Activated T-helper 9 cell treated with anti-CD3 and anti-CD28 coated beads, Interleukin-2, amount 50 U/mL, for 16 hours (primary cell): ENCODE measurements around the gene KIAA1549.

Source experiments
- DNase-seq: peaks from one replicate; pipeline ENCODE4 v3.0.0-alpha.2; 2020; ENCODE audit warnings: low read depth

The KIAA1549 gene

GRCh38 chr7:138974675-138975292 is 6.4 kb downstream of the KIAA1549 start:
- DNase-seq, result no peak

DNA sequence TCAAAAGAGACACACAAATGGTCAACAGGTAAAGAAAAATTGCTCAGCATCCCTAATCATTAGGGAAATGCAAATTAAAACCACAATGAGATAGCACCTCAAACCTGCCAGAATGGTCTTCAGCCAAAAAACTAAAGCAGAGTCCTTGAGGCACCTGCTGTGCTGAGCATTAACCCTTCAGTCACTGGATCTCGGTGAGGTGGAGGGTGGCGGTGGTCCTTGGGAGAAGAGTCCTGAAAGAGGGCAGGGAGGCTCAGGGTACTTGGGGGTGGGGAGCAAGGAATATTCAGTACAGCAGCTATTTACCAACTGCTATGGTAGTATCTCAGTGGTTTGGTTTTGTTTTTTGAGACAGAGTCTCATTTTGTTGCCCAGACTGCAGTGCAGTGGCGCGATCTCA is 7.1 kb downstream of the KIAA1549 start:
- DNase-seq, result no peak

DNA sequence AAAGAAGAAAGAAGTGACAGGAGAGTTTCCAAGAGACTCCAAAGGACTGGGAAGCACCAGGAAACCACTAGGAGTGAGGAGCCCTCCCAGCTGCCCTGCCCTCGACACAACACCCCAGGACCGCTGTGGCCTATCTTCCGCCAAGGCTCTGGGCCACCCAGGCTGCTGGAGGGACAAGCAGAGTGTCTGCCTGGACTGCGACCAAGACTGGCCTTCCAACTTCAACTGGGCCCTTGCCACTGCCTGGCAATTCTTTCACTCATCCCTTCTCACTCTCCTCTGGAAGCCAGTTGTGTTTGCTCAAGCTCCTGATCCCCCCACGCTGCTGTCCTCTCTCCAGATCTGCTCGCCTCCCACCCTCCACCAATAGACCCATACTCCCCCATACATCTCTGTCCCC is 10.2 kb downstream of the KIAA1549 start:
- DNase-seq, result no peak

GRCh38 chr7:138970446-138970845 is 10.7 kb downstream of the KIAA1549 start:
- DNase-seq, result no peak

DNA sequence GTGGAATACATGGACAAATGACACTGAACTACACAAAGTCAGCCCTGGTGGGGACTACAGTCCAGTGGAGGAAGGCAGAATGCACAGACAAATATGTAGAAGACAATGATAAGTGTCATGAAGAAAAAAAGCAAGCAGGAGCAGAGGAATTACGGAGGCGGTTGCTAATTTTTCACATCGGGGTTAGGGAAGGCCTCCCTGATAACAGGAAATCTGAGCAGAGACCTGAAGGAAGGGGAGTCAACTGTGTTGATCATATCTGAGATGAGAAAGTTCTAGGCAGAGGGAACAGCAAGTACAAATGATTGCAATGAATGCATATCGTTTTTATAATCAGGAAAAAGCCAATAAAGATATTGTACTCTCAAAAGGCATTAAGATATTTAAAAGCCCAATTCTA is 14.0 kb downstream of the KIAA1549 start:
- DNase-seq, result no peak

DNA sequence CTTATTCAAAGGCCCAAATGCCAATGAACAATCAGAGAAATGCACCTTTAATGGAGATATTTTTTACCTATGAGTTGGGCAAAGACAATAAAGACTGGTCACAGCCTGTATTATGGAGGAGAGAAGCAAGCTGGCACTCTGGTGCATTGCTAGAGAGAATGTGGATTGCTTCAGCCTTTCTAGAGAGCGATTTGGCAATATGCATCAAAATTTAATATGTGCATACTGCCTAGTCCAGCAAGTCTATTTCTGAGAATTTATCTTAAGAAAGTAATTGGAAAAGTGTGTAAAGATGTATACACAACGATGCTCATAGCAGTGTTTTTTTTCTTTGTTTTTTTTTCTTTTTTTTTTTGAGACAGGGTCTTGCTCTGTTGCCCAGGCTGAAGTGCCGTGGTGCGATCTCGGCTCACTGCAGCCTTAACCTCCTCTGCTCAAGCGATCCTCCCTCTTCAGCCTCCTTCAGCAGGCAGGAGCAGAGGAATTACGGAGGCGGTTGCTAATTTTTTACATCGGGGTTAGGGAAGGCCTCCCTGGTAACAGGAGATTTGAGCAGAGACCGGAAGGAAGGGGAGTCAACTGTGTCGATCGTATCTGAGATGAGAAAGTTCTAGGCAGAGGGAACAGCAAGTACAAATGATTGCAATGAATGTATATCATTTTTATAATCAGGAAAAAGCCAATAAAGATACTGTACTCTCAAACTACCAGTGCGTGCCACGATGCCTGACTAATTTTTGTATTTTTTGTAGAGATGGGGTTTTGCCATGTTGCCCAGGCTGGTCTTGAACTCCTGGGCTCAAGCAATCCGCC is 16.4 kb downstream of the KIAA1549 start:
- no peak for DNase-seq

- no peak for DNase-seq
Observed at GRCh38 chr7:138963675-138964074, 17.5 kb downstream of the KIAA1549 start.

DNA sequence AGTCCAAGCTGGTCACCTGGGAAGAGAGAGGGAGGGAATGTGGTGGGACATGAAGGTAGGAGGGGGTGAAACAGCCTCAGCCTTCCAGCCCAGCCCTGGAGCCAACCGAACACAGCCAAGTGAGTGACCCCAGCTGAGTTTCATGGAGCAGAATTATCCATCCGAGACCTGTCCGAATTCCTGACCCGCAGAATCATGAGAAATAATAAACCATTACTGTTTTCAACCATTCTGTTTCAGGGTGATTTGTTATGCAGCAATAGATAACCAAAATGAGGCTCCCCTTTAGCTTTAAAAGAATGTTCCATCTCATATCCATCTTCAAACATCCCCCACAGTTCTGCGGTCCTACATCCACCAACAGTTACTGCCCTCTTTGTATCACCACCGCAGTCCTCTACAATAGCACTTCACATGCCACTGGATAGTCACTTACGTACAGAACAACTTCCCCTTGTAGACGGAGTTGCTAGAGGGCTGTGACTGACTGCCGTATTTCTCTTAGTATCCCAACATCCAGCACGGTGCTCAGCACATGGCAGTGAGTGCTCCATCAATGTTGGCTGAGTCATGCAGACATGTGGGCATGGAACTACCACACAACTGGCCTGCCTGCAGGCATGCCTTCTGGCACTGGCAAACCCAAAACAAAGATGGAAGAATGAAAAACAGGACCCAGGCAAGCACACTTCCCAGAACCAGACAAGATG is 18.5 kb downstream of the KIAA1549 start:
- DNase-seq, result no peak

GRCh38 chr7:138961159-138961558 is 20.0 kb downstream of the KIAA1549 start:
- DNase-seq, result no peak

DNA sequence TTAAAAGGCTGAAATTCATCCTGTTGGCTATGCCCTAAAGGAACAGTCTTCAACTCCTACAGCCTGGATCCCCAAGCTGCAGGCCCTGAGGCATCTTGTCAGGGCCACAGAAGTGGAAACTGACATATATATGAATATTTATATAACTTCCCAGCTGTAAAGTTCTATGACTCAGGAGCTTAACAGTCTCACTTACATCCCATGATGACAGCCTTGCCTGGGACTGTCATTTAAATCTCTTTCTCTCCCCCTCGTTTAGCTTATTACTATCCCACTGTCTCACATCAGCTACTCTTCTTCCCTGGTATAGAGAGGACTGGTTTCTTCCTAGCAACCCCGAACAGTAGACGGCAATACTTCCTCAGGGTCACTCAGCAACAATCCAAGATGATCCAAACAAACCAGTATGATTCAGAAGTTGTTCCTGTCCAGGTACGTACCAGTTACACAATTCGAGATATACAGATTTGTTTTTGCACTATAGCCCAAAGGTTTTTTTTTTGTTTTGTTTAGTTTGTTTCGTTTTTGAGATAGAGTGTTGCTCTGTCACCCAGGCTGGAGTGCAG is 22.7 kb downstream of the KIAA1549 start:
- DNase-seq, result no peak

- no peak for DNase-seq
Observed at GRCh38 chr7:138957753-138958390, 23.3 kb downstream of the KIAA1549 start.

DNA sequence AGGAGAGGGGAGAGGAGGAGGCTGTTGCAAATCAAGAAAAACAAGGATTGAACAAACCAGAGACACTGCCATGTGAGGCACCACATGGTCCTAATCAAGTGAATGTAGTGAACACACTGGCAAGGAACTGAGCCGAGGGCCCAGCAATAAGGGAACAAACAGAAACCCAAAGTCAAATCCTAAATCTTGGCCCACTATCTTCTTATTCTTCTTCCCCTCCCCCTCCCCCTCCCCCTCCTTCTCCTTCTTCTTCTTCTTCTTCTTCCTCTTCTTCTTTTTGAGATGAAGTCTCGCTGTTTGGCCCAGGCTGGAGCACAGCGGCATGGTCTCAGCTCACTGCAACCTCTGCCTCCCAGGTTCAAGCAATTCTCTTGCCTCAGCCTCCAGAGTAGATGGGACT is 24.0 kb downstream of the KIAA1549 start:
- no peak for DNase-seq

GRCh38 chr7:138954545-138955475 is 26.4 kb downstream of the KIAA1549 start:
- DNase-seq, result no peak

DNA sequence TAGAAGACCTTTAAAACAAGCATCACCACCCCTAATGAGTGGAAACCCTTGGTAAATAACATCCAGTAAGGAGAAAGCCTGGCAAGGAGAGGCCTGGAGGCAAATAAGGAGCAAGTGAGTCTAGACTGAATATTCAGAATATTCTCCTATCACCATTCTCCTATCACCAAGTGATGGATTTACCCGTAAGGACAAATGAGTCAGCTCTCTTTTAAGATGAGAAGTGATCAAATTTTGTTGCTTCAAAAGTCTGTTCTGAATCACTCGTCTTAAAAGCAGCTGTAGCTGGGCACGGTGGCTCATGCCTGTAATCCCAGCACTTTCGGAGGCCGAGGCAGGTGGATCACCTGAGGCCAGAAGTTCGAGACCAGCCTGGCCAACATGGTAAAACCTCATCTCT is 28.4 kb downstream of the KIAA1549 start:
- DNase-seq, result no peak

DNA sequence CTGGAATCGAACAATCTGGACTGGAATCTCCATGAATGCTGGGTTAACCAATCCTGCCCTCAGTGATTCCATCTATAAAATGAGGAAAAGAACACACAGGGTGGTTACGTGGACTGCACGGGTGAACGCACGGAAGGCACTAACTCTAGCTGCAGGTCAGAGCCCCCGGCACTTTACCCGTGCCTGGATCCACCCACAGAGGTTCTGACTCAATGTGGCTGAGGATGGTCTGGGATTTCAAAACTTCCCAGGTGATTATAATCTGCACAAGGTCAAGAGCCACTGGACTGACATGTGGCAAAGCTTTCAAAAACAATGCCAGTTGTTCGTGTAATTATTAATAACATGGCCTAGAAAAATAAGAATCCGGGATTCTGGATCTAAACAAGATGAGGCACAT is 29.2 kb downstream of the KIAA1549 start:
- DNase-seq, result no peak

- DNase-seq, result no peak
Observed at GRCh38 chr7:138949421-138950088, 31.6 kb downstream of the KIAA1549 start.

DNA sequence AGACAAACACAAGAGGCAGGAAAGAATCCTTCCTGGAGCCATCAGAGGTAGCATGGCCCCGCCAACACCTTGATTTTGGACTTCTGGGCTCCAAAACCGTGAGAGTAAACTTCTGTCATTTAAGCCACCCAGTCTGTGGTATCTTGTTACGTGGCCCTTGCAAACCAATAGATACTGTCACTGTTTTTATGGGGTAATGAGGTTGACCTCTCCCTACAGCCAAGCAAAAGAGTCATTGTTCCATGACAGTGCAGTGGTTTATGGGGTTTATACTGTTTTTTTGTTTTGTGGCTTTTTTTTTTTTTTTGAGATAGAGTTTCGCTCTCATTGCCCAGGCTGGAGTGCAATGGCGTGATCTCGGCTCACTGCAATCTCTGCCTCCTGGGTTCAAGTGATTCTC is 32.8 kb downstream of the KIAA1549 start:
- no peak for DNase-seq

DNA sequence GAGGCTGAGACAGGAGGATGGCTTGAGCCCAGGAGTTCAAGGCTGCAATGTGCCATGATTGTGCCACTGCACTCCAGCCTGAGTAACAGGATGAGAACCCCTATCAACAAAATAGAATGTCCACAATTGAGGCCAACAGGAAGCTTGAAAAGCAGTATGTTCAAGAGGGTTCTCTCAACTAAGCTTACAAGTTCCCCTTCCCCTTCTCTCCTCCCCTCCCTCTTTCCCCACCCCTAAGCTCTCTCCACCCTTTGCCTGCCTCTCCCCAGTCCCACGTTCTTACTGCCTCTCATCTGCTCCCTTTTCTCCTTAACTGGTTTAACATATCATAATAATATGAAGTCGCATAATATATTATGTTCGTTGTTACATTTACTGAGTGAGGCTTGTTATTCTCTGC is 35.4 kb downstream of the KIAA1549 start:
- DNase-seq, result no peak

DNA sequence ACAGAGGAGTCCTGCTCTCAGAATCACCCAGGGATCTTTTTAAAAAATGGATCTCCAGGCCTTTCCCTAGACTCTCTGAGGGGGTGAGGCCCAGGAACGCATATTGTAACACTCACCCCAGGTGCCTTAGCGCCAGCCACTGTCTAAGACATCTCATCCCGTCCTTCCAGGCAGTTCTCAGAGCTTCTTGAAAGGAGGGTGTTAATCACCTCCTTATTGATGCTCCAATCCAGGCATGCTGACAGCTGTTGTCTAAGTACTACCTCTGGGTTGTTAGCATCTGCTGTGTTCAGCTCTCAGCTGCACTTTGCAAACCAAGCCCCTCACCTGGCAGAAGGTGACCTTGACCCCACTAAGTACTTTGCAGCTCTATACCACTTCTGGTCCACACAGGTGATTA is 36.0 kb downstream of the KIAA1549 start:
- no peak for DNase-seq

DNA sequence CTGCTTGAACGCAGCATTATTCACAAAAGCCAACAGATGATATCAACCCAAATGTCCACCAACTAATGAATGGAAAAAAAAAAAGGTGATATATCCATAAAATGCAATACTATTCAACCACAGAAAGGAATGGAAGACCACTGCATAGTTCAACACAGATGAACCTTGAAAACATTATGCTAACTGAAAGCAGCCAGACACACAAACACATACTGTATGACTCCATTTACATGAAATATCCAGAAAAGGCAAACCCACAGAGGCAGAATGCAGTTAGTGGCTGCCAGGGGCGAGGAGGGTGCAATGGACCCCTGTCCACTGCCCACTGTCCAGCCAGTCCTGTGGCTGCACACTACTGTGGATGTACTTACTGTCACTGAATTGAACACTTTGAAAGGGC is 36.6 kb downstream of the KIAA1549 start:
- DNase-seq, result no peak

DNA sequence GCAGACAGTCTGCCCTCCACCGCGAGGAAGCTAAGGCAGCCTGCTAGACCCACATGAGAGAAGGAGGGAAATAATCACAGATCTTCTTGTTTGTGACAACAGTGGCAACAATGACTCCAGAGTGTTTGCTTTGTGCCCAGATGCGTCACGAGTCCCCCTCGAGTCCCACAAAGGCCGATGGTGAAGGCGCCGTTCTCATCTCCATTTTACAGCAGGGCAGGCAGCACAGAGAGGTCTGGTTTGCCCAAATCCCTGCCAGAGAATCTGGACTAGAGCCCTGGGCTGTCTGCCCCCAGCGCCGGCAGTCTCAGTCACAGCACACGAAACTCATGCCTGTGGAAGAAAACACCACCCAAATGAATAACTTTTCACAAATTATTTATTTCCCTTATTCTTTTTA is 38.1 kb downstream of the KIAA1549 start:
- DNase-seq, result no peak
